ENCODE data around the gene AGBL1. TPM values are rescaled to one million over a fixed set of nuclear protein-coding genes. Genes with fewer than 3 reads are reported as not detected.

The AGBL1 gene
- total RNA-seq, 1 experiment from 2014 or later = not detected

GRCh38 chr15:86101818-86102217 lies 22.1 kb downstream of the AGBL1 start:
- POLR2A ChIA-PET (ENCODE audit: unreplicated experiment) = no interaction called here
- CTCF ChIA-PET = no interaction called here
- no peak overlapping the region for H2AFZ ChIP-seq
- H3K9me3 ChIP-seq (ENCODE audit: insufficient read depth, low read depth) = no peaks in the 10 kb centered on the region
- H3K36me3 ChIP-seq (ENCODE audit: low read depth) = no peaks in the 10 kb centered on the region
- H3K27ac ChIP-seq = no peak overlapping the region
- H3K27me3 ChIP-seq (ENCODE audit: insufficient read depth, low read depth) = no peaks in the 10 kb centered on the region
- H3K9me2 ChIP-seq (ENCODE audit: insufficient read depth) = no peaks in the 10 kb centered on the region
- H3K4me3 ChIP-seq = no peak overlapping the region
- no peak for DNase-seq
- no peaks in the 10 kb centered on the region for H4K20me1 ChIP-seq (ENCODE audit: insufficient read depth)
- no TSS peak for BruUV-seq (replicated peaks)
- intact Hi-C loops (cut with micrococcal nuclease; ENCODE audit: unreplicated experiment) = no loop called here
- H3K4me2 ChIP-seq = no peak overlapping the region
- H3K4me1 ChIP-seq (replicated peaks; ENCODE audit: insufficient read depth) = no peaks in the 10 kb centered on the region
- no peaks in the 10 kb centered on the region for H3K79me2 ChIP-seq (ENCODE audit: low read depth)
- no peaks in the 10 kb centered on the region for H3F3A ChIP-seq (ENCODE audit: insufficient read depth, low read depth)
- no peak for TF ChIP-seq EZH2 (IDR thresholded peaks at IDR 0.05; ENCODE audit: low read depth)
- TF ChIP-seq, protein P1, sequence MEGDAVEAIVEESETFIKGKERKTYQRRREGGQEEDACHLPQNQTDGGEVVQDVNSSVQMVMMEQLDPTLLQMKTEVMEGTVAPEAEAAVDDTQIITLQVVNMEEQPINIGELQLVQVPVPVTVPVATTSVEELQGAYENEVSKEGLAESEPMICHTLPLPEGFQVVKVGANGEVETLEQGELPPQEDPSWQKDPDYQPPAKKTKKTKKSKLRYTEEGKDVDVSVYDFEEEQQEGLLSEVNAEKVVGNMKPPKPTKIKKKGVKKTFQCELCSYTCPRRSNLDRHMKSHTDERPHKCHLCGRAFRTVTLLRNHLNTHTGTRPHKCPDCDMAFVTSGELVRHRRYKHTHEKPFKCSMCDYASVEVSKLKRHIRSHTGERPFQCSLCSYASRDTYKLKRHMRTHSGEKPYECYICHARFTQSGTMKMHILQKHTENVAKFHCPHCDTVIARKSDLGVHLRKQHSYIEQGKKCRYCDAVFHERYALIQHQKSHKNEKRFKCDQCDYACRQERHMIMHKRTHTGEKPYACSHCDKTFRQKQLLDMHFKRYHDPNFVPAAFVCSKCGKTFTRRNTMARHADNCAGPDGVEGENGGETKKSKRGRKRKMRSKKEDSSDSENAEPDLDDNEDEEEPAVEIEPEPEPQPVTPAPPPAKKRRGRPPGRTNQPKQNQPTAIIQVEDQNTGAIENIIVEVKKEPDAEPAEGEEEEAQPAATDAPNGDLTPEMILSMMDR (conservative IDR thresholded peaks at IDR 0.05) = no peak

- BruUV-seq (replicated peaks) = no TSS peak
- H3K9me3 ChIP-seq (ENCODE audit: insufficient read depth, low read depth) = no peaks in the 10 kb centered on the region
- TF ChIP-seq EZH2 (IDR thresholded peaks at IDR 0.05; ENCODE audit: low read depth) = no peak
- TF ChIP-seq, protein P1 (conservative IDR thresholded peaks at IDR 0.05) = no peak
- no peak overlapping the region for H3K4me2 ChIP-seq
- no peak overlapping the region for H3K4me3 ChIP-seq
- H3K27ac ChIP-seq = no peak overlapping the region
- H3K9me2 ChIP-seq (ENCODE audit: insufficient read depth) = no peaks in the 10 kb centered on the region
- no peaks in the 10 kb centered on the region for H3K36me3 ChIP-seq (ENCODE audit: low read depth)
- H4K20me1 ChIP-seq (ENCODE audit: insufficient read depth) = no peaks in the 10 kb centered on the region
- H2AFZ ChIP-seq = no peak overlapping the region
- no peaks in the 10 kb centered on the region for H3K79me2 ChIP-seq (ENCODE audit: low read depth)
- H3F3A ChIP-seq (ENCODE audit: insufficient read depth, low read depth) = no peaks in the 10 kb centered on the region
- POLR2A ChIA-PET (ENCODE audit: unreplicated experiment) = no interaction called here
- CTCF ChIA-PET = no interaction called here
- intact Hi-C loops (cut with micrococcal nuclease; ENCODE audit: unreplicated experiment) = no loop called here
- no peaks in the 10 kb centered on the region for H3K4me1 ChIP-seq (replicated peaks; ENCODE audit: insufficient read depth)
- DNase-seq = no peak
- no peaks in the 10 kb centered on the region for H3K27me3 ChIP-seq (ENCODE audit: insufficient read depth, low read depth)
Measured at GRCh38 chr15:86103825-86104224, 24.2 kb downstream of the AGBL1 start.

GRCh38 chr15:86106306-86106705 lies 26.6 kb downstream of the AGBL1 start:
- no peak for DNase-seq
- no peak overlapping the region for H2AFZ ChIP-seq
- no peaks in the 10 kb centered on the region for H3K9me3 ChIP-seq (ENCODE audit: insufficient read depth, low read depth)
- H3K4me2 ChIP-seq = no peak overlapping the region
- H3K36me3 ChIP-seq (ENCODE audit: low read depth) = no peaks in the 10 kb centered on the region
- H3K4me1 ChIP-seq (replicated peaks; ENCODE audit: insufficient read depth) = no peaks in the 10 kb centered on the region
- no peaks in the 10 kb centered on the region for H3K27me3 ChIP-seq (ENCODE audit: insufficient read depth, low read depth)
- H4K20me1 ChIP-seq (ENCODE audit: insufficient read depth) = no peaks in the 10 kb centered on the region
- no peak for TF ChIP-seq EZH2 (IDR thresholded peaks at IDR 0.05; ENCODE audit: low read depth)
- TF ChIP-seq, protein P1 (conservative IDR thresholded peaks at IDR 0.05) = no peak
- POLR2A ChIA-PET (ENCODE audit: unreplicated experiment) = no interaction called here
- no peak overlapping the region for H3K4me3 ChIP-seq
- H3K27ac ChIP-seq = no peak overlapping the region
- CTCF ChIA-PET = no interaction called here
- H3K9me2 ChIP-seq (ENCODE audit: insufficient read depth) = no peaks in the 10 kb centered on the region
- intact Hi-C loops (cut with micrococcal nuclease; ENCODE audit: unreplicated experiment) = no loop called here
- no TSS peak for BruUV-seq (replicated peaks)
- H3K79me2 ChIP-seq (ENCODE audit: low read depth) = no peaks in the 10 kb centered on the region
- no peaks in the 10 kb centered on the region for H3F3A ChIP-seq (ENCODE audit: insufficient read depth, low read depth)

All from PC-9 (cell line).